HG03135 (cell line): ENCODE data around the gene ITPRID1.

ENCODE experiments used
- ATAC-seq: cut with Tn5 transposase; IDR thresholded peaks from one replicate; pipeline ENCODE4 v1.9.1; 2021; ENCODE audit warnings: mild to moderate bottlenecking, moderate library complexity; ENCODE audit not compliant: unreplicated experiment

The ITPRID1 gene

DNA sequence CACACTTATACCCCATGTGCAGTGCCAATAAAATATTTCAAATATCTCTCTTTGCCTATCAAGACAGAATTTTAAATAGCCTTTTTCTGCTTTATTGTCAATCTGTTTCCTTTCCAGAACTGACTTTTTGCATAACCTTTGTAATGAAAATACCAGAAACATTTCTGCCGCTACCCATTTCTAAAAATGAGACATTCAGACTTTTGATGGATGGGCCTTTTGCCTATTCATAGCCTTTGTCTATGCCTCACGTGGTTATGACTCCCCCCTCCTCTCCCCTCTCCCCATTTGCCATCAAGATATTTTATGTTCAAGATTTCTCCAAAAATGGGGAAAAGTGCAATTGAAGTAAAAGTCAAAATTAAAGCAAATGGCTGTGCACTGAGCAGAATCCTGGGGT is 179.0 kb downstream of the ITPRID1 start:
- no peak for ATAC-seq

DNA sequence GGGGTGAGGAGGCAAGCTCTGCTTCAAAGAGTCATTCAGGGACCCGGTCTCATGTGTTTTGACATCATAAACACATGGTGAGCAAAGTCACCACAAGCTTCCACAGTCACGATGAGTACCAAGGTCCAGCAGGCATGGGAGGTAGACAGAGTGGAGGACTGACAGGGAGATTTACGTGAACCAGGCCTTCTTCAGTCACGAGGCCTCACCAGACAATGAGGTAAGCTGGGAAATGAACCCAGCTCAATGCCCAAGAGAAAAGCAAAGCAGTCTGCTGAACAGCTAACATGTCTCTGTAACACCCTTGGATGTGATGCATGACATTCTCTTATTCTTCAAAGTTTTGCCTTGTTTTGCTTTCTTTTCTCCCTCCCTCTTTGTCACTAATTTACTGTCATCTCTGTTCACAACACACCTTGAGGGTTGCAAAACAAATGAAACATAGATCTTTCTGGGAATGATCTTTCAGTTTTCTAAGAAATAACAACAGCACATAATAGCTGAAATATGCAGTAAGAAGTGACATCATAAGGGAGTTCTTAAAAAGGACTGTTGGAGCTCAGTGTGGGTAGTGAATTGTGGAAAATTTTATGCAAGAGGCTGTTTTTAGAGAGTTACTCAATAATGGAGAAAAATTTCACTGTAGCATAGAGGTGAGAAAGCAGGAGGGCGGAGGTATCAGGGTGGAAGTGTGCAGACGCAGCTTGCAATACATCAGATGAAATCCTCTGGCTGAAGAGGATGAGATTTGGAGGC is 182.1 kb downstream of the ITPRID1 start:
- ATAC-seq, result no peak

- no peak for ATAC-seq
Observed at GRCh38 chr7:31699050-31699449, 185.2 kb downstream of the ITPRID1 start.

- ATAC-seq, result no peak
Observed at GRCh38 chr7:31702354-31702753, 188.5 kb downstream of the ITPRID1 start.

GRCh38 chr7:31705377-31705776 is 191.5 kb downstream of the ITPRID1 start:
- no peak for ATAC-seq

GRCh38 chr7:31707089-31707488 is 193.2 kb downstream of the ITPRID1 start:
- ATAC-seq, result no peak
